HL-60 (cell line): ENCODE results near the gene OR51B5.

Source experiments
- CTCF ChIP-seq: IDR thresholded peaks from one replicate; pipeline ENCODE4 v1.5.1; 2011; ENCODE audit warnings: low read length, control low read depth, inconsistent platforms; ENCODE audit not compliant: insufficient read depth
- GABPA ChIP-seq: IDR thresholded peaks from 2 replicates; pipeline ENCODE4 v1.6.1; 2012; ENCODE audit warnings: low read depth
- POLR2AphosphoS5 ChIP-seq: IDR thresholded peaks from 2 replicates; pipeline ENCODE4 v1.6.1; 2012; ENCODE audit warnings: low read depth
- REST ChIP-seq: IDR thresholded peaks from 2 replicates; pipeline ENCODE4 v1.6.1; 2012; ENCODE audit warnings: low read depth; ENCODE audit not compliant: insufficient replicate concordance

DNA sequence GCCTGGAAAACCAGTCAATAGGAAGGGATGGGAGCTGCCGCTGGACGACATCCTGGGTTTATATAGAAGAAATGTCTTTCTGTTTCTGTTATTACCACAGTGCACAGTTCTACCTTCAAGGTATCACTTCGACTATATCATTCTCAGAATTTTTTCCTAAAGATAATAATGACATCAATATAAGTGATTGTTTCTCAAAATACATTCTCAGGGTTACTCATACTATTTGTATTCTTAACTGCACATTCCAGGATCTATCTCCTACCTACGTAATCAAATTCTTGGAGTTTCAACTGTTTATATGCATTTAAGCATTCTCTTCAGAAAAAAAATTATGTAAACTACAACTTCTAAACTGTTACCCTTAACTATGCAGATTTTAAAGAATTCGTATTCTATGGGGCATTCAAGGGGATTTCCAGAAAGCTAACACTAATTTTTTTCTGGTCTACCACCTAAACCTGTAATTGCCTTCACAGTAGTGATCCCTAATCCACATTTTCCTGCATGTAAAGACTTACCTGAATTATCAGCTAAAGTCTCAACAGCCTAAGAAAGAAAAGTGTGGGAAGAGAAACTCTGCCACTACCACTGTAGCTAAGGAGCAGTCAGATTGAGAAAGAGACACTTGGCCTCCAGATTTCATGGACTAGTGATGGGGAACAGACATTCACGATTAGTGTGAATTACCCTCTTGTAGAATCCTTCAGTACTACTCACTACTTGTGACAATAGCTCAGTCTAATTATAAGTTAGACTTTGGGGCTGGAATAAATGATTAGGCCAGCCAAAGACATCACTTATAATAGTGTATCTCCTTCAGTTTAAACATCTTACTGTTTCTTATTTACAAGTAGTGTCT lies at the start of gene OR51B5:
- no peak for TF ChIP-seq CTCF
- no peak for TF ChIP-seq GABPA
- no peak for TF ChIP-seq REST
- no peak for TF ChIP-seq POLR2AphosphoS5
